ENCODE results near the gene NHLRC1.
"Not testable (repeated sequence)": the region's sequence is repeated elsewhere in the genome, so short reads cannot be mapped to it uniquely, and the experiment has no call there.

The NHLRC1 gene

DNA sequence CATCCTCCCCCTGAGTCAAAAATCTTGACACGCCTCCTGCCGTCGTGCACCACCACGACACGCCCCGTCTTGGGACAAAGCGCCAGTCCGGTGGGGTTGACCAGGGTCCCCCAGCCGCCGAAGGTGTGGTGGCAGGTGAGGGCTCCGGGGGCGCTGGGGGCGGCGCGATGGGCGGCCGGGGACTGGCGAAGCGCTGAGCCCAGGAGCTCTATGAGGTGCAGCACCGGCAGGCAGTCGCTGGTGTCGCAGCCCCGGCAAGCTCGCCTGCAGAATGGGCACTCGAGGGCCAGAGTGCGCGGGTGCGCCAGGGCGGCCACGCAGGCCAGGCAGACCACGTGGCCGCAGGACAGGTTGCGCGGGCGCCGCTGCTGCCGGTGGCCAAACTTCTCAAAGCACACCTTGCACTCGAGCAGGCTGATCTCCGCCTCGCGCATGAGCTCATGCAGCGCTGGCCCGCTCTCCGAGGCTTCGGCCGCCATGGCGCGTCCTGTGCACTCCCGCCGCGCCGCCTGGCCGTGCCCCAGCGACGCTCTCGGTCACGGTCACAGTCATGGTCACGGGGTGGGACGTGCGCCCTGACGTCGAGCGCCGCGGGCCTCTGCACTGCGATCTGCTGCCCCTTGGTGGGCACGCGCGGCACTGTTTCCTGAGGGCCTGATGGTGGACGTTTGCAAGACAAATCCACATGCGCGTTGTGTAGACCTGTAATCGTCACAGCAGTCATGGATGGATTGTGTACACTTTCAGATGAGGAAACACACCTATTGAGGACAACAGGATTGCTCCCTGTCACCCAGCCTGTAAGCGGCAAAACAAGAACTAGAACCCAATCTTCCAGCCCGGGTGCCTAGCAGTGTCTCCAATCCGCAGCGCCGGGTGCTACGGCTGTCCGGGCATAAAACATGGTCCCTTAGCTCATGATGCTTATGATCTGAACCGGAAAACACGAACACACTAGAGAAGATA, at the start of gene NHLRC1:
NHLRC1 (minus strand) TSS at position 550 of the 966 bp plus-strand sequence; CDS start at position 479, 71 bp downstream.
- peak; percentile 19 for DNase-seq

DNA sequence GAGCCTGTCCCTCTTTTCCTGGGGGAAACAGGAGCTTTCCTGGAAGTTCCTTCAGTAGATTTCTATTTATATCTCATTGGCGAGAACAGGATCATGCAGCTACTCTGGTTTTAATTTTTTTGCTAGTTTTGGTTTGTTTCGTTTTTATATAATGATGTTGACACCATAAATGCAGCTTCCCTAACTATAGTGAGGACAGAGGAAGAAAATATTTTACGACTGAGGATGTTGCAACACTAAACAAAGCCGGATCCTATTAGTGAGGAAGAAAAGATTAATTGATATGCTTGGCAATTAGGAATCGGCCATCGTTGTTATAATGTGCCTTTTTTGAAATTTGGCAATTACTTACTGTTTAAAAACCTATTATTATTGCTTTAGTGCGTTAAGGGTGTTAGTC, 49.4 kb upstream of the NHLRC1 start:
- no peak for DNase-seq

DNA sequence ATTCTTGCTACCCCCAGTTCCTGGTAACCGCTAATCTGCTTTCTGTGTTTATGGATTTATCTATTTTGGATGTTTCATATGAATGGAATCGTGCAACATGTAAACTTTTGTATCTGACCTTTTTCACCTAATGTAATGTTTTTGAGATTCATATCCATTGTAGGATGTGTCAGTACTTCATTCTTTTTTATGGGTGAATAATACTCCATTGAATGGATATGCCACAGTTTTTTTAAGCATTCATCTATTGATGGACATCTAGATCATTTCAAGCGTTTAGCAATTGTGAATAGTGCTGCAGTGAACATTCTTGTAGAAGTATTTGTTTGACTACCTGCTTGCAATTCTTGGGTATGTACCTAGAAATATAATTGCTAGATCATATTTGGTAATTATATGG, 45.8 kb upstream of the NHLRC1 start:
- no peak for DNase-seq

DNA sequence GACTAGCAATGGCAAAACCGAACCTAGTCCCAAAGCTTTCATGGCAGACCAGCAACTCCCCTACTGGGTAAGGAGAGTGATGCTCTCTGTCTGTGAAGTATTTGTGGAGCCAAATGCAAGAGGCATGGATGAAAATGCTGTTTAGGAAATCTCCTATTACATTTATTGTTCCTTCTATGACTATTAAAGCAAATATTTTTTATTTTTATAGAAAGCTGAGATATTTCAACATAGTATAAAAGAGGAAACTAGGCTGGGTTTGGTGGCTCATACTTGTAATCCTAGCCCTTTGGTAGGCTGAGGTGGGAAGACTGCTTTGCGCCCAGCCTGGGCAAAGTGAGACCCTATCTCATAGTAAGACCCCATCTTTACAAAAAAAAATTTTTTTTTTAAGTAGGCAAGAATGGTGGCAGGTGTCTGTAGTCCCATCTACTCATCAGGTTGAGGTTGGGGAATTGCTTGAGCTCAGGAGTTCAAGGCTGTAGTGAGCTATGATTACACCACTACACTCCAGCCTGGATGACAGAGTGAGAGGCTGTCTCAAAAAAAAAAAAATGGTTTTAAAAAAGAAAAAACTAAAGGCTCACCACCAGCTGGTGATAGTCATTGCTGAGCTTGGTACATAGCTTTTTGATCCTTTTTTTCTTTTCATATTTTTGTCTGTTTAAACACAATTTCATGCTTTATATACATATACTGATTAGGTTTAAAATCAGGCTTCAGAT, 44.0 kb upstream of the NHLRC1 start:
- no peak for DNase-seq

DNA sequence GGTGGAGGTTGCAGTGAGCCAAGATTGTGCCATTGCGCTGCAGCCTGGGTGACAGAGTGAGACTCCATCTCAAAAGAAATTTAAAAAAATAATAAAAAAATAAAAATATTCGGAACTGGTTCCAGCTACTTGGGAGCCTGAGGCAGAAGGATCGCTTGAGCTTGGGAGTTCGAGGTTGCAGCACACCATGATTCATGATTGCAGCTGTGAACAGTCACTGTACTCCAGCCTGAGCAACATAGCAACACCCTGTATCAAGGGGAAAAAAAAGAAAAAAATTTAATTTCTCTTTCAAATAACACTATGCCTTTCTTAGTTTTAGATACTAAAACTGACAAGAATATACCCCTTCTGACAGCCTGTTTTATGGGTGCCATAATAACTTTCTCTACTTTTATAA, 43.3 kb upstream of the NHLRC1 start:
- no peak for DNase-seq

DNA sequence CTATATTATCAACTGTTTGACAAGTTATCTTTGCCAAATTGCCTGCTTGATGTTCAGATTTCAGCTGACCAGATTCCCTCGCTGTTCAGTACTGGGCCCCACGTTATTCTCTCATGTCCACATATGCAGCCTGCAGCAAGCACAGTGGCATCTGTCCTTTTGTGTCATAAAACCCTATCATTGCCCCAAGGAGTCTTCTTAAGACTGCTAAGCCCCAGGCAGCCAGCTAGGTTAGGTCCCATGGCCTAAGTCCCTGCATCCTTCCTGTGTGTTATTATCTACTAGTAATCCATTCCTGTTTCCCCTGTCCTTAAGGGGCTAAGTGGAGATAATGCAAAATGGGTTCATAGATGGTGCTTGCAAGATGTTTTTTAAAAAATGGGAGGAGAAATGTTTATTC, 39.9 kb upstream of the NHLRC1 start:
- DNase-seq: no peak

DNA sequence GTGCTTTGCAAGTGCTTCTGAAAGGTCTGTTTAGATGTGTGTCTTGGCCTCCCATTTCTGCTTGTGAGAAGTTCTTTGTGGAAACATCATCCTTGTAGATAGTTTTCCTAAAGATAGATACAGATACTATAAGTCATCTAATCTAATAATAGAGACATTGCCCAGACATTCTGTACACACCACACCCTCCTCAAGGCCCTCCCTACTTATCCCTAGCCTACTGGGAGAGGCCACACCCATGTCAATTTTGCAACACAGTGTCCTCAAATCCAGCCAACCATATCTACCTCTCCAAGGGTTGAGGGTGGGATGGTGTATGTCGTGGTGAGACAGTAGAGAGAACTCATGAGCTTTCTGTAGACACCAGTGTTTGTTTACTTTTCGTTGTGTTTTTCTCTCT, 39.0 kb upstream of the NHLRC1 start:
- no peak for DNase-seq

DNA sequence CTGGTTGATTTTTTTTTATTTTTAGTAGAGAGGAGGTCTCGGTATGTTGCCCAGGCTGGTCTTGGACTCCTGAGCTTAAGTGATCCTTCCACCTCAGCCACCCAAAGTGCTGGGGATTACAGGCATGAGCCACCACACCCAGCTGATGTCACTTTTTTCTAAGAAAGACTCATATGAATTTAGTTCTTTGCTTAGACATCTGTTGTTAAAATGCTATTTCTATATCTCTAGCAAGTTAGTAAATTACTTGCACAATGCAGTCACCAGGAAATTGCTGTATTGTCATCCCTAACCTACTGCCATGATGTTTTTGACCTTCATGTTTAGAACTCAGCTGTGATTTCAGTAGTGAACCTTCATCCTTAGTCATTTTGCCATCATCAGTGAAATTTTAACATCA, 38.4 kb upstream of the NHLRC1 start:
- no peak for DNase-seq

DNA sequence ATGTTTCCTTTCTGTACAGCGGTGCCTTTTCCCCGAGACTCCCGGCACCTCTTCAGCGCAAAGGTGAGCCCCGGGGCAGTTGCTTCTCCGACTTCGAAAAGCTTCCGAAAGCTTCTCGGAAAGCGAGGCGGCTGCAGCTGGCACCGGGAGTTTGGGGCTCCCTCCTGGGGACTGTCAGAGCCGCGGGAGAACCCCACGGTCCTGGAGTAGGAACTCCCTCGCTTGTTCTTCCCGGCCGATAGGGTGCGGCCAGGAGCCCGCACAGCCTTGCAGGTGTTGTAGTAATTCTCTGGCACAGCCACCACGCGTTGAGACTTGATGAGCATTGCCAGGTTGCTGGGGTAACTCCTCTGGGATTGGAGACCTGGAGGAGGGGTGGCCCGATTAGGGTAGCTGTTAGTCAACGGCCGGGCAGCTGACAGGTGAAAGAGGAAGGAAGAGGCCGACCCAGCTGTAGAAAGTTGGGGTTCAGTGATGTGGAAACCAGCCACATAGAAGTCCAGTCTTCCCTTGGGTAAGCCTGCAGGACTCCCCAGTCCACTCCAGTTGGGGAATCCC, 33.5 kb upstream of the NHLRC1 start:
- DNase-seq: peak; percentile 38

DNA sequence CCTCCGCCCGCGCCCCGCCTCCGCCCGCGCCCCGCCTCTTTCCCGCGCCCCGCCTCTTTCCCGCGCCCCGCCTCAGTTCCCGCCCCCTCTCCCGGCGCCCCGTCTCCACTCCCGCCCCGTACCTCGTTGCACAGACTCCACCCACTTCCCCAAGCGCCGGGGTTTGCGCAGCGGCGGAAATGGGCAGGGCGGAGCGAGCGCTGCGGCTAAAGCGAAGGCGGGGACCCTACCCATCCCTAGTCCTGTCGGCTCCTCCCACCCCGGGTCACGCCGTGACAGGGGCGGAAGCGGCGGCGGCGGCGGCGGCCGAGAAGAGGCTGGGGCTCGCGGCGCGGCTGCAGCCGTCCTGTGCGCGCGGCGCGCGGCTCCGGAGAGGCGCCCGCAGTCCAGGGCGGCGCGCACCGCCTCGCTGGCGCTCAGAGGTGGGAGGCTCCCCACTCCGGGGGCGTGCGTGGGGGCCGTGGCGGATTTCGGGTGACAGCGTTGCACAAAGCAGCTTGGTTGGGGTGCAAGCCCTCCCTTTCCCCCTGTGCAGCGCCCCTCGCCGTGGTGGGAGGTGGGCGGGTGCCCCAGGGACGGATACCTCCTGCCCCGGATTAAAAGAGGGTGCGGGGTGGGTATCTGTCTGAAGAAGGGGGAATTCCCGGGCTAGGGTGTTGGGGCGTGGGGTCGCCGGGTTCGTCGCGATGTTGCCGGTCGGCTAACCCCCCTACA, 32.8 kb upstream of the NHLRC1 start, which contains the start of gene KDM1B:
KDM1B (plus strand) TSS at position 273 of the 714 bp plus-strand sequence. CDS start 4,474 bp downstream, outside the sequence.
- DNase-seq: peak; percentile 85

DNA sequence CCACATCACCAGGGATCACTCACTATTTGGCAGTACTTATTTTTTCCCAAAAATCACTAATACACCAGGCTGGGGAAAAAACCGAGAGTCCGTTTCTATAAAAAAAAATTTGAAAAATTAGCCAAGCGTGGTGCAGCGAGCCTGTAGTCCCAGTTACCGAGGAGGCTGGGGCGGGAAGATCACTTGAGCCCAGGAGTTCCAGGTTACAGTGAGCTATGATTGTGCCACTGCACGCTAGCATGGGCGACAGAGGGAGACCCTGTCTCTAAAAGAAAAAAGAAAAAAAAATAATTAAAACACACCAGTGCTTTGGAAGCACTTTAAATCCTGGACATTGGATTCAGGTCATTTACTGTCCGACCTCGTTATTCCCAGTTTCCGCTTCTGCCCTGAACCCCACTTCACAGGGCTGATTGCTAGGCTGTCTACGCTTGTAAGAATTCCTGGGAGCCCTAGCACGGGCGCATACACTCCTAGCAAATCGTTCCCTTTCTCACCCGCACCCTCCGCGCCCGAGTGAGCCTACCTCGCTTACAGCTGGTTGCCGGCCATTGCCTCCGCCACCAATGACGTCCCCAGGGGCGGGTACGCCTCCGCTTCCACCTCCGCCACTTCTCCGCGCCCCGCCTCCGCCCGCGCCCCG, 32.2 kb upstream of the NHLRC1 start, which contains the start of gene TPMT:
TPMT (minus strand) TSS at position 571 of the 643 bp plus-strand sequence. CDS start 5,950 bp downstream, outside the sequence.
- DNase-seq: peak; percentile 82

DNA sequence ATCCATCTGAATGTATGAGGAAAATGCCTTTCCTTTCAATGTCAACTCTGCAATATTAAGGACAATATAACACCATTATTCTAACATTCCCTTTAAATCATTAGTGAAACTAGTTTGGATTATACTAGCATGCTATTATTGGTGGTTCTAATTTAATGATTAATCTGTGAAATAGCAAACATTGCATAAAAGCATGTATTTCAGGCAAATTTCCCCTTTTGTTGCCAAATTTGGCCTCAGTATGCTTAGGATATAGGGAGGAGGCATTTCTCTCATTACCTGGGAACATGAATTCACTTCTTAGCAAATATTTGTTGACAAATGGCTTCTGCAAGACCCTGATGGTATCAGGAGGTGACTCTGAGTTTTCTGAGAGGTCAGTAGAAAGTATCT, 30.8 kb upstream of the NHLRC1 start:
- no peak for DNase-seq

DNA sequence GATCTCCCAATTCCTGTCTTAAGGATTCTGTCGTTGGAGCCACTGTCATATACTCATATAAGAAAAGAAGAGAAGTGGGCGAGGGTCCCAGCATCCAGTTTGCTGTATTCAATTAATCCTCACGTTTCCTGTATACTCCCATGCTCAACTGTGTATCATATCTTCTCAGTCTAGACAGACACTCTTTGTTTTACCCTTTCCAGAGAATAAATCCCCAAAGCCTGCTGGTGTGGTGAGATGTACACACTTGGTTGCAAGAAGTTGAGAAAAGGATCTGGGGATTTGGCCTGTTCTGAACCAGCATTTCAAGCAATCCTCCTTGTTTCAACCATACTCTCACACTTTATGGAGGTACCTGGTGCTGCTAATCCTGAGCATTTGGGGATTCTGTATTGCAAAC, 29.3 kb upstream of the NHLRC1 start:
- DNase-seq: no peak

DNA sequence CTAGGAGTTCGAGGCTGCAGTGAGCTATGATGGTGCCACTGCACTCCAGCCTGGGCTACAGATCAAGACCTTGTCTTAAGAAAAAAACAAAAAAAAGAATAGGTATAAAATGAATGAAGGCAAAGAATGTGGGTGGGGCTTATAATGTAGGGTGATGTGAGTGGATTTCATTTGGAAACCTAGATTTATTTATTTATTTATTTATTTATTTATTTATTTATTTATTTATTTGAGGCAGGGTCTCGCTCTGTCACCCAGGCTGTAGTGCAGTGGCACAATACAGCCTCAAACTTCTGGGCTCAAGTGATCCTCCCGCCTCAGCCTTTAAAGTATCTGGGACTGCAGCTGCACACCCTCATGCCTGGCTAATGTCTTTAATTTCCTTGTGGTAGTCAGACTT, 28.9 kb upstream of the NHLRC1 start:
- not testable (repeated sequence) for DNase-seq

DNA sequence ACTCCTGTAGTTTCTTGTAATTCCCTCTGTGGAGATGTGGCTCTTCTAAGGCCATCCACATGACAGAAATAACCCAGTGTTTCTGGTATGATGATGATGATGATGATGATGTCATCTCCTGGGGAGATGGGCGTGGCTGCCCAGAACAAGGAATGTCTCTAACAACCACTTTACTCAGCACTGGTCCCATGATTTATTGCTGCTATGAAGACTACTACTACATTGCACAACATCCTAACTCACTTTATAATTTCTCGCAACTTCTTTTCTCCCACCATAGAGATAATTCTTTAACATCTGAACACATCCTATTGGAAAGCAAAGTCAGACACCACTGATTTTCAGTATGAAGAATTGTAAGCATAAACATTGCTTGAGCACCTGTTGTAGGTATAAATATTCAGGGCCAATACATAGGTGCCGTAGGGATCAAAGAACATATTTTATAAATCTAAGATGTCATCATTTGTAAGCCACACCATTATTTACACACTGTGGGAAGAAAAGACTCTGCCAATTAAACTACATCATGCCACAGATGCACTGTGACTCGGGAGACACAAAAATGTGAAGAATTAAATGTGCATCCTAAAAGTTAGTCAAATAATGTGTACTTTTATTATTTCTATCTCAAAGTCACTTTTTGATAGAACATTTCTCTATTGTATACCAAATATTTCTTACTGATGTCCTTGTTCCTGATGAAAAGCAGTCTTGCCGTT, 26.0 kb upstream of the NHLRC1 start:
- no peak for DNase-seq

DNA sequence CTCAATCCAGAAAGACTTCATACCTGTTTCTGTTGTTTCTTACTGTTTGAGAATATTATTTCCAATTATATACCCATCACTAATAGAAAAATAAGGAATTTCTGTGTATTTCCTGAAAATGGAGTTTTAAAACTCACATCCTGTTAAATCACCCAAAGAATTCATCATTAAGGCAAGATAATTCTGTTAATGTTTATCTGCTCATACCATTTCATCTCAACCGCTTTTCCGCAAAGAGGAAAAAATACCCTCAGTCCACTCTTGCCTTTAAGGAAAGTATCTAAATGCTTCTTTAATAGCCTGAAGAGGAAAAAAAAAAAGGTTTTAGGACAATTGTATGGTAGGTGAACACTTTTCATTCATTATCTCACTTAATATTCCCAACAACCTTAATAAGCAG, 25.1 kb upstream of the NHLRC1 start:
- no peak for DNase-seq

DNA sequence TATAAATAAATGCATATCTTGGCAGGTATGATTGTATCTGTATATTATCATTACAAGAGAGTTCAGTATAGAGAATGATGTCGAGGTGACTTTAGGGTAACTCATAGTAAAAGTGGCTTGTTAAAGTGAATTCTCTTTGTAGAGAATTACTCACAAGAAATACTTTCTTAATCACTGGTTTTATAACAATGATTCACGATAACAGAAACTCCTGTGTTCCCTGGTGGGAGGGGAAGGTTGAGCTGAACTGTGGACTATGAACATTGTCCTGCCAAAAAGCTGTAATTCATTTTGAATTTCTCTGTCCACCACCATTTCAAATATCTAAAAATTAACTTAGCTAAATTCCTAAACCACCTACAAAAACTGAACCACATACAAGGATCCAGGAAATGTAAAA, 24.7 kb upstream of the NHLRC1 start:
- no peak for DNase-seq

DNA sequence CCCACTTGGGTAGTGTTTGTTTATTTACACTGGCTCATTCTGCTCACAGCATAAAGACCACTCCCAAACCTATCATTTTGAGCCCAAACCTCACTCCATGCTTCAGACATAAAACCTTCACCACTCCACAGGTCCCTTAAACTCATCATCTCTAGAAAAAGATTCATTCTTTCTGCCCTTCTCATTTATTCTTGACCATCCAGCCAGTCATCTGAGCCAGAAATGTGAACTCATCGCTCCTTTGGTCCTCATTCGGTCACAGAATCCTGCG, 20.0 kb upstream of the NHLRC1 start:
- DNase-seq: no peak

DNA sequence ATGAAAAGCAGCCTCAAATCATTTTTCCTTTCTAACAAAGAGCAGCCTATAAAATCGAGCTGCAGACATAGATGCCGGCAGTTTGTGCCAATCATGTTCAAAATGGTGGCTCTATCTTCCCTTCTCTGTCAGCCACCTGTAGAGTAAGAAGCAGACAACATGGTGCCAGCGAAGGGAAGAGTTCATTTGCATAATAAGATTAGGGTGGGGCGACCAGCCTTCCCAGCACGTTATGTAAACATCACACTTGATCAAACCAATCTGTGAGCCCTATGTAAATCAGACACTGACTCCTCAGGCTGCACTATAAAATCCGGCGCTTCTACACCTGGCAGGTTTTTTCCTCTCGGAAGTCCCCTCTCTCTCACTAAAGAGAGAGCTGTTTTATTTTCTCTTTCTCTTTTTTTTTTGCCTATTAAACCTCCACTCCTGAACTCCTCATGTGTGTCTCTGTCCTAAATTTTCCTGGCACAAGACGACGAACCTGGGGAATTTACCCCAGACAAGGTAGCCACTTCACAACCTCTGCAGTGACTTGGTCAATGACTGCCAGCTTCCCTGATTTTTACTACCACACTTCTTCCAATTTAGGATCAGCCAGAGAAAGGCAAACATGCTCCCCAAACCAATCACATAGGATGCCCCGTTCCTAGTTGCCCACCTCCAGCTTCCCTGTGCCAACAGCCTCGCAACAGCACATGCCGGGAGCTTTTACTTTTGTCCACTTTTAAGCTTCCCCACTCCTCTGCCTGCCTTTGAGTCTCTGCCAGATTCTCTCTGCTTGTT, 19.5 kb upstream of the NHLRC1 start:
- no peak for DNase-seq

DNA sequence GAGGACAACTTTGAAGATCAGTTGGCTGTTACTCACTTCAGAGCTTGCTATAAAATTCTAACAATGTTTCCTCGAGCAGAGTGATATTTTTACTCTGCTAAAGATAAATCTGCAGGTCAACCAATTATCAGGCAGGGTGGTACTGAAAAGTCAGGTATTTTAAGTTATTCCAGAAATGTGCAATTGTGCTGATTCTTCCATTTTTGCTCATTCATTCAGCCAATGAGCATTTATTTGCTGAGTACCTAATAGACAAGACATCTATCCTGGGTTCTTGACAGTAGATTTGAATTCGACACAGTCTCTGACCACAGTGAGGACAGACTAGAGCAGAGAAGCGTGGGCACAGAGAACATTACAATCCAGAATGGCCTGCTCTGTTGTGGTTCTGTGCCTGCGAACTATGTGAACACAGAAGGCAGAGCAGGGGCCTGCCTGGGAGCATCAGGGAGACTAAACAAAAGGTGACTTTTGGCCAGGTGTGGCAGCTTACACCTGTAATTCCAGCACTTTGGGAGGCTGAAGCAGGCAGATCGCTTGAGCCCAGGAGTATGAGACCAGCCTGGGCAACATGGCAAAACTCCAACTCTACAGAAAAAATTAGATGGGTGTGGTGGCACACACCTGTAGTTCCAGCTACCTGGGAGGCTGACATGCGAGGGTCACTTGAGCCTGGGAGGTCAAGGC, 17.6 kb upstream of the NHLRC1 start:
- no peak for DNase-seq

Data from NCI-H187 treated with DMSO at 0.1 percent for 48 hours (cell line).